ENCODE data around the gene GLIS1. TPM values are rescaled to one million over a fixed set of nuclear protein-coding genes. Genes with fewer than 3 reads are reported as not detected.

Gene GLIS1
- polyA plus RNA-seq, 1 donor: 0.58 TPM

GRCh38 chr1:53462193-53462592, 276.8 kb downstream of the GLIS1 start:
- Histone ChIP-seq H3K27me3 (ENCODE audit: control insufficient read depth, insufficient read depth, low read length) (no peaks in the 10 kb centered on the region), H3K9me3 (ENCODE audit: control insufficient read depth, low read depth, low read length) (peaks cover 3% of the 10 kb centered on the region), H3K4me1 (ENCODE audit: control insufficient read depth, insufficient read depth, low read length) (no peaks in the 10 kb centered on the region), H3K27ac (ENCODE audit: low read length) (no peak overlapping the region), H3K4me3 (ENCODE audit: low read length) (no peak overlapping the region), H3K36me3 (ENCODE audit: control insufficient read depth, insufficient read depth, low read length) (no peaks in the 10 kb centered on the region)
- no CpG with 5 or more reads among the region's 6 CpGs for WGBS (ENCODE audit: insufficient coverage, low lambda C conversion rate)
- no peak for DNase-seq

GRCh38 chr1:53461323-53462044, 277.5 kb downstream of the GLIS1 start:
- WGBS (ENCODE audit: insufficient coverage, low lambda C conversion rate): no CpG with 5 or more reads among the region's 25 CpGs
- Histone ChIP-seq H3K36me3 (ENCODE audit: control insufficient read depth, insufficient read depth, low read length) (no peaks in the 10 kb centered on the region), H3K27ac (ENCODE audit: low read length) (no peak overlapping the region), H3K4me1 (ENCODE audit: control insufficient read depth, insufficient read depth, low read length) (no peaks in the 10 kb centered on the region), H3K4me3 (ENCODE audit: low read length) (no peak overlapping the region), H3K9me3 (ENCODE audit: control insufficient read depth, low read depth, low read length) (peaks cover 3% of the 10 kb centered on the region), H3K27me3 (ENCODE audit: control insufficient read depth, insufficient read depth, low read length) (no peaks in the 10 kb centered on the region)
- no peak for DNase-seq

GRCh38 chr1:53460666-53461322, 278.2 kb downstream of the GLIS1 start:
- Histone ChIP-seq H3K9me3 (ENCODE audit: control insufficient read depth, low read depth, low read length) (peaks cover 3% of the 10 kb centered on the region), H3K27me3 (ENCODE audit: control insufficient read depth, insufficient read depth, low read length) (no peaks in the 10 kb centered on the region), H3K4me1 (ENCODE audit: control insufficient read depth, insufficient read depth, low read length) (no peaks in the 10 kb centered on the region), H3K36me3 (ENCODE audit: control insufficient read depth, insufficient read depth, low read length) (no peaks in the 10 kb centered on the region), H3K4me3 (ENCODE audit: low read length) (no peak overlapping the region), H3K27ac (ENCODE audit: low read length) (no peak overlapping the region)
- WGBS (ENCODE audit: insufficient coverage, low lambda C conversion rate): no CpG with 5 or more reads among the region's 29 CpGs
- DNase-seq: no peak

GRCh38 chr1:53460211-53460634, 278.7 kb downstream of the GLIS1 start:
- 96% methylated on average over 8 of the region's 25 CpGs for WGBS (ENCODE audit: insufficient coverage, low lambda C conversion rate)
- Histone ChIP-seq H3K4me1 (ENCODE audit: control insufficient read depth, insufficient read depth, low read length) (no peaks in the 10 kb centered on the region), H3K36me3 (ENCODE audit: control insufficient read depth, insufficient read depth, low read length) (no peaks in the 10 kb centered on the region), H3K9me3 (ENCODE audit: control insufficient read depth, low read depth, low read length) (peaks cover 3% of the 10 kb centered on the region), H3K27ac (ENCODE audit: low read length) (no peak overlapping the region), H3K27me3 (ENCODE audit: control insufficient read depth, insufficient read depth, low read length) (no peaks in the 10 kb centered on the region), H3K4me3 (ENCODE audit: low read length) (no peak overlapping the region)
- DNase-seq: no peak

GRCh38 chr1:53459321-53460175, 279.4 kb downstream of the GLIS1 start, which contains the start of gene DMRTB1:
DMRTB1 (plus strand) TSS chr1:53459399; CDS start chr1:53459454, 55 bp downstream.
- no peaks in the 10 kb centered on the region for H3K27me3 ChIP-seq (ENCODE audit: control insufficient read depth, insufficient read depth, low read length)
- no peaks in the 10 kb centered on the region for H3K4me1 ChIP-seq (ENCODE audit: control insufficient read depth, insufficient read depth, low read length)
- 87% methylated on average over 3 of the region's 82 CpGs for WGBS (ENCODE audit: insufficient coverage, low lambda C conversion rate)
- no peaks in the 10 kb centered on the region for H3K36me3 ChIP-seq (ENCODE audit: control insufficient read depth, insufficient read depth, low read length)
- no peak within 1 kb of the TSS for H3K27ac ChIP-seq (ENCODE audit: low read length)
- DNase-seq: no peak
- H3K9me3 ChIP-seq (ENCODE audit: control insufficient read depth, low read depth, low read length): peaks cover 3% of the 10 kb centered on the region
- H3K4me3 ChIP-seq (ENCODE audit: low read length): no peak within 1 kb of the TSS

- Histone ChIP-seq H3K9me3 (ENCODE audit: control insufficient read depth, low read depth, low read length) (peaks cover 3% of the 10 kb centered on the region), H3K27me3 (ENCODE audit: control insufficient read depth, insufficient read depth, low read length) (no peaks in the 10 kb centered on the region), H3K36me3 (ENCODE audit: control insufficient read depth, insufficient read depth, low read length) (no peaks in the 10 kb centered on the region), H3K27ac (ENCODE audit: low read length) (no peak overlapping the region), H3K4me3 (ENCODE audit: low read length) (no peak overlapping the region), H3K4me1 (ENCODE audit: control insufficient read depth, insufficient read depth, low read length) (no peaks in the 10 kb centered on the region)
- no peak for DNase-seq
- WGBS (ENCODE audit: insufficient coverage, low lambda C conversion rate): no CpG with 5 or more reads among the region's 3 CpGs
Measured at GRCh38 chr1:53458634-53459033, 280.3 kb downstream of the GLIS1 start.

Other genes starting within 250 kb of the GLIS1 start
- 16.7 TPM for gene NDC1, start 99.1 kb upstream of the GLIS1 start, polyA plus RNA-seq
- gene YIPF1, start 150.6 kb upstream of the GLIS1 start, polyA plus RNA-seq: 25.0 TPM
- 0.58 TPM for gene DIO1, start 155.0 kb upstream of the GLIS1 start, polyA plus RNA-seq
- gene IFT25, start 206.5 kb upstream of the GLIS1 start, polyA plus RNA-seq: 36.0 TPM
- 33.5 TPM for gene LRRC42, start 207.2 kb upstream of the GLIS1 start, polyA plus RNA-seq